Activated B cell treated with CpG ODN at 0.5 μM for 24 hours (primary cell): ENCODE results near the gene ANKRD39. TPM values are rescaled to one million over a fixed set of nuclear protein-coding genes. Genes with fewer than 3 reads are reported as not detected.

Source experiments
- ATAC-seq: fragments of 200-7000 bp; cut with Tn5 transposase; one replicate; pipeline ENCODE4 v1.10.0; 2021; ENCODE audit warnings: low read depth, mild to moderate bottlenecking, moderate library complexity
- CTCF ChIA-PET: fragments of 350-600 bp; sonication (Branson Sonifier 250); formaldehyde crosslinking; loops from one replicate; lab custom pipeline; 2021; ENCODE audit warnings: antibody characterized with exemption; lab: Charles Lee
- POLR2A ChIA-PET: fragments of 350-600 bp; sonication (Branson Sonifier 250); formaldehyde crosslinking; loops from one replicate; lab custom pipeline; 2021; ENCODE audit warnings: antibody characterized with exemption; lab: Charles Lee
- DNase-seq: peaks from one replicate; pipeline ENCODE4 v3.0.0; 2022
- H3K27ac Mint-ChIP-seq: one replicate; pipeline ENCODE4 v1.8.0; 2020; ENCODE audit warnings: mixed read lengths
- H3K27me3 Mint-ChIP-seq: one replicate; pipeline ENCODE4 v1.8.0; 2021; ENCODE audit warnings: mixed read lengths
- H3K36me3 Mint-ChIP-seq: one replicate; pipeline ENCODE4 v1.8.0; 2021; ENCODE audit warnings: low read depth, mixed read lengths
- H3K4me1 Mint-ChIP-seq: one replicate; pipeline ENCODE4 v1.8.0; 2021; ENCODE audit warnings: mixed read lengths
- H3K4me3 Mint-ChIP-seq: one replicate; pipeline ENCODE4 v1.8.0; 2020; ENCODE audit warnings: mild to moderate bottlenecking, mixed read lengths
- H3K9me3 Mint-ChIP-seq: one replicate; pipeline ENCODE4 v1.8.0; 2020; ENCODE audit warnings: mixed read lengths
- CTCF ChIP-seq: fragments of 200-600 bp; IDR thresholded peaks from one replicate; pipeline ENCODE4 v1.8.0; 2022; ENCODE audit warnings: antibody characterized with exemption, mild to moderate bottlenecking
- intact Hi-C: fragments of 100-400 bp; cut with micrococcal nuclease; formaldehyde crosslinking; loops from one replicate; pipeline ENCODE4 v1.15.1; 2024
- total RNA-seq: library from RNA; stranded (reverse); gene quantifications from 2 replicates; pipeline ENCODE4 v1.2.3, GENCODE V29; 2022

ANKRD39 gene
- total RNA-seq, 1 donor from 2014 or later = 12.7 TPM

GRCh38 chr2:96799623-96799935, 58.2 kb downstream of the ANKRD39 start:
- no peak overlapping the region for H3K27ac Mint-ChIP-seq
- H3K9me3 Mint-ChIP-seq = no peaks in the 10 kb centered on the region
- DNase-seq = no peak
- H3K4me1 Mint-ChIP-seq = no peaks in the 10 kb centered on the region
- no peaks in the 10 kb centered on the region for H3K27me3 Mint-ChIP-seq
- CTCF ChIA-PET = interaction anchor here (1.3 kb wide), 1 partner anchor 58 kb away, joined by 3 read pairs; no protein-coding TSS in a partner anchor
- POLR2A ChIA-PET = interaction anchor here (1.5 kb wide), 1 partner anchor 17 kb away, joined by 7 read pairs; the partner anchor contains the start of gene CNNM3
- ATAC-seq = no peak
- intact Hi-C loops = no loop called here
- H3K4me3 Mint-ChIP-seq = no peak overlapping the region
- peaks cover 39% of the 10 kb centered on the region for H3K36me3 Mint-ChIP-seq
- TF ChIP-seq CTCF = no peak

- POLR2A ChIA-PET = no interaction called here
- Mint-ChIP-seq H3K9me3 (no peaks in the 10 kb centered on the region), H3K4me1 (no peaks in the 10 kb centered on the region), H3K27me3 (no peaks in the 10 kb centered on the region), H3K27ac (no peak overlapping the region), H3K36me3 (peaks cover 39% of the 10 kb centered on the region), H3K4me3 (no peak overlapping the region)
- DNase-seq (no peak), ATAC-seq (no peak)
- TF ChIP-seq CTCF = no peak
- CTCF ChIA-PET = interaction anchor here (1.3 kb wide), 2 partner anchors 58 to 171 kb away, joined by 3 read pairs; no protein-coding TSS in a partner anchor
- intact Hi-C loops = no loop called here
Measured at GRCh38 chr2:96798733-96799622, 58.8 kb downstream of the ANKRD39 start.

Other genes with a start within 250 kb of the ANKRD39 start
- gene KANSL3, start 219.7 kb downstream of the ANKRD39 start, total RNA-seq = 24.6 and 31.4 TPM in 2 replicates
- gene FER1L5, start 215.3 kb downstream of the ANKRD39 start, total RNA-seq = not detected in 2 replicates
- 7.1 and 8.9 TPM in 2 replicates for gene LMAN2L, start 118.0 kb downstream of the ANKRD39 start, total RNA-seq
- 7.4 and 10.0 TPM in 2 replicates for gene CNNM4, start 97.1 kb downstream of the ANKRD39 start, total RNA-seq
- 19.0 and 20.3 TPM in 2 replicates for gene CNNM3, start 41.7 kb downstream of the ANKRD39 start, total RNA-seq
- gene ANKRD23, start 14.0 kb downstream of the ANKRD39 start, total RNA-seq = 6.1 and 7.3 TPM in 2 replicates
- gene SEMA4C, start 12.1 kb upstream of the ANKRD39 start, total RNA-seq = 0.34 and 0.55 TPM in 2 replicates
- not detected in 2 replicates for gene FAM178B, start 128.6 kb upstream of the ANKRD39 start, total RNA-seq
- 10.0 and 13.5 TPM in 2 replicates for gene FAHD2B, start 236.9 kb upstream of the ANKRD39 start, total RNA-seq